GM23338 (cell line): Measurements from ENCODE around the gene SCG2. TPM values are rescaled to one million over a fixed set of nuclear protein-coding genes. Genes with fewer than 3 reads are reported as not detected.

Experiments used
- ATAC-seq: fragments of 200-7000 bp; cut with Tn5 transposase; 3 replicates; pipeline ENCODE4 v1.9.1; 2020
- DNase-seq: peaks from one replicate; pipeline ENCODE4 v3.0.0-alpha.2; 2015; ENCODE audit warnings: low spot score
- H2AFZ ChIP-seq: fragments of 200-600 bp; sonication (generic); 2 replicates; pipeline ENCODE4 v1.8.0; 2016; ENCODE audit warnings: antibody characterized with exemption, mild to moderate bottlenecking, moderate library complexity
- H3F3A ChIP-seq: fragments of 200-600 bp; sonication (generic); replicated peaks from 2 replicates; pipeline ENCODE4 v1.8.0; 2017; ENCODE audit warnings: antibody characterized with exemption, mixed run types, low read depth
- H3K27ac ChIP-seq: fragments of 200-600 bp; sonication (generic); 2 replicates; pipeline ENCODE4 v1.6.1; 2016; ENCODE audit warnings: low read depth
- H3K27me3 ChIP-seq: fragments of 200-600 bp; sonication (generic); 2 replicates; pipeline ENCODE4 v1.8.0; 2016; ENCODE audit warnings: mild to moderate bottlenecking, mixed run types, moderate library complexity; ENCODE audit not compliant: insufficient read depth
- H3K36me3 ChIP-seq: fragments of 200-600 bp; sonication (generic); 2 replicates; pipeline ENCODE4 v1.8.0; 2016; ENCODE audit warnings: mild to moderate bottlenecking; ENCODE audit not compliant: insufficient read depth
- H3K4me1 ChIP-seq: fragments of 200-600 bp; sonication (generic); 2 replicates; pipeline ENCODE4 v1.8.0; 2016; ENCODE audit warnings: mild to moderate bottlenecking, moderate library complexity; ENCODE audit not compliant: insufficient read depth
- H3K4me2 ChIP-seq: fragments of 200-600 bp; sonication (generic); 2 replicates; pipeline ENCODE4 v1.7.1; 2017; ENCODE audit warnings: mixed run types
- H3K4me3 ChIP-seq: fragments of 200-600 bp; sonication (generic); 2 replicates; pipeline ENCODE4 v1.6.1; 2016; ENCODE audit warnings: mixed run types
- H3K79me2 ChIP-seq: fragments of 200-600 bp; sonication (generic); replicated peaks from 2 replicates; pipeline ENCODE4 v1.8.0; 2017; ENCODE audit warnings: mild to moderate bottlenecking; ENCODE audit not compliant: insufficient read depth
- H3K9me2 ChIP-seq: fragments of 200-600 bp; sonication (generic); 2 replicates; pipeline ENCODE4 v1.8.0; 2017; ENCODE audit not compliant: insufficient read depth
- H4K20me1 ChIP-seq: fragments of 200-600 bp; sonication (generic); replicated peaks from 2 replicates; pipeline ENCODE4 v1.8.0; 2017; ENCODE audit warnings: mild to moderate bottlenecking; ENCODE audit not compliant: insufficient read depth
- H3K27ac Mint-ChIP-seq: 2 replicates; pipeline ENCODE4 v1.8.0; 2020; ENCODE audit warnings: inconsistent platforms, mild to moderate bottlenecking, moderate library complexity, mixed read lengths
- H3K27me3 Mint-ChIP-seq: 3 replicates; pipeline ENCODE4 v1.8.0; 2022; ENCODE audit warnings: low read depth, mild to moderate bottlenecking, moderate library complexity, mixed read lengths, inconsistent platforms; ENCODE audit not compliant: insufficient read depth, poor library complexity
- H3K36me3 Mint-ChIP-seq: 3 replicates; pipeline ENCODE4 v1.8.0; 2021; ENCODE audit warnings: low read depth, mild to moderate bottlenecking, inconsistent platforms, moderate library complexity, mixed read lengths
- H3K4me1 Mint-ChIP-seq: 3 replicates; pipeline ENCODE4 v1.8.0; 2020; ENCODE audit warnings: mild to moderate bottlenecking, inconsistent platforms, mixed read lengths
- H3K4me3 Mint-ChIP-seq: 3 replicates; pipeline ENCODE4 v1.8.0; 2021; ENCODE audit warnings: moderate library complexity, mild to moderate bottlenecking, inconsistent platforms, mixed read lengths
- H3K9me3 Mint-ChIP-seq: 3 replicates; pipeline ENCODE4 v1.8.0; 2020; ENCODE audit warnings: moderate library complexity, mild to moderate bottlenecking, inconsistent platforms, mixed read lengths
- CREB1 ChIP-seq: fragments of 250-450 bp; sonication (Bioruptor Pico); IDR thresholded peaks from 2 replicates; pipeline ENCODE4 v1.5.0; 2020; ENCODE audit warnings: low read depth, mild to moderate bottlenecking, moderate library complexity
- EZH2 ChIP-seq: fragments of 200-600 bp; sonication (generic); IDR thresholded peaks from one replicate; pipeline ENCODE4 v1.8.0; 2017; ENCODE audit warnings: antibody characterized with exemption, mild to moderate bottlenecking, low read depth; ENCODE audit not compliant: unreplicated experiment
- EZH2phosphoT487 ChIP-seq: fragments of 200-600 bp; sonication (generic); IDR thresholded peaks from one replicate; pipeline ENCODE4 v1.8.1; 2018; ENCODE audit warnings: antibody characterized with exemption; ENCODE audit not compliant: unreplicated experiment
- JUNB ChIP-seq: IDR thresholded peaks from one replicate; pipeline ENCODE4 v1.6.1; 2016; ENCODE audit warnings: antibody characterized with exemption; ENCODE audit not compliant: unreplicated experiment
- NANOG ChIP-seq: IDR thresholded peaks from 2 replicates; pipeline ENCODE4 v1.6.1; 2016; ENCODE audit warnings: antibody characterized with exemption, borderline replicate concordance
- POLR2AphosphoS5 ChIP-seq: IDR thresholded peaks from 2 replicates; pipeline ENCODE4 v1.6.1; 2016; ENCODE audit warnings: antibody characterized with exemption, low read depth
- STAT1 ChIP-seq: IDR thresholded peaks from one replicate; pipeline ENCODE4 v1.6.1; 2016; ENCODE audit warnings: antibody characterized with exemption; ENCODE audit not compliant: unreplicated experiment
- ZNF114 ChIP-seq: fragments of 250-450 bp; sonication (Bioruptor Pico); IDR thresholded peaks from 2 replicates; pipeline ENCODE4 v1.5.0; 2020; ENCODE audit warnings: mild to moderate bottlenecking, moderate library complexity
- ZNF331 ChIP-seq: fragments of 250-450 bp; sonication (Bioruptor Pico); IDR thresholded peaks from 2 replicates; pipeline ENCODE4 v1.5.0; 2020; ENCODE audit warnings: low read depth, mild to moderate bottlenecking, moderate library complexity
- polyA plus RNA-seq: library from polyadenylated mRNA; unstranded; fragments of >200 nt; fragmentation: Nextera tagmentation; extraction: Ambion mirVana; gene quantifications from 2 replicates; pipeline ENCODE4 v1.2.1, GENCODE V29; 2016
- total RNA-seq: library from RNA; depleted of rRNA; stranded (reverse); fragments of >200 nt; shearing (Covaris generic); gene quantifications from 2 replicates; pipeline ENCODE4 v1.2.3, GENCODE V29; 2014
- TF ChIP-seq, protein P1 (sequence below): IDR thresholded peaks from 2 replicates; pipeline ENCODE4 v1.6.1; 2016; ENCODE audit warnings: antibody characterized with exemption
- TF ChIP-seq, protein P2 (sequence below): fragments of 250-450 bp; sonication (Bioruptor Pico); IDR thresholded peaks from 2 replicates; pipeline ENCODE4 v1.5.0; 2020; ENCODE audit warnings: mild to moderate bottlenecking, moderate library complexity
- TF ChIP-seq, protein P3 (sequence below), 2 experiments: fragments of 200-600 bp in 1 of 2; sonication (generic) in 1 of 2; conservative IDR thresholded peaks; 2 replicates each; pipeline versions ENCODE4 v1.5.1 to v1.6.1; 2016 to 2017; ENCODE audit warnings: antibody characterized with exemption in 2 of 2, low read depth in 2 of 2, mild to moderate bottlenecking in 2 of 2, moderate library complexity in 1 of 2
- TF ChIP-seq, protein P4 (sequence below): IDR thresholded peaks from one replicate; pipeline ENCODE4 v1.6.1; 2018; ENCODE audit warnings: antibody characterized with exemption; ENCODE audit not compliant: unreplicated experiment

Gene SCG2
- total and polyA plus RNA-seq, 2 experiments from 2014 or later = 0.18 to 0.31 TPM

DNA sequence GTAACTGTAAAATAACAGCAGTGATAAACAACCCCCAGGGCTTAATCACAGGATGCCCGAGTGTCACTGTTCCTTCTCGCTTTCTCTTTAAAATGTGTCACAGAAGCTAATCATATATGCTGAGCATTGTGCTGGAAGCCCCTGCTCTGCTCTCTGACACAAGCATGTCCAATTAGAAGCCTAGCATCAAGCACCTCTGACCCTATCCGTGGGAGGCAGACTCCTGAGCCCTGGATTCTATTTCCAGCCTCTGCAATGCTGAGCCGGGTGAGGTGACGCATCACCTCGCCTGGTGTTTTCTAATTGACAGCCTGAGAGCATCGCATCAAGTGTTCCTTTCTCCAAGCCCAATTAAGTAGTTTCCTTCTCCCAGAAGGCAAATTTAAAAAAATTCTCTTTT, 19.7 kb upstream of the SCG2 start:
- Mint-ChIP-seq H3K27ac (no peak overlapping the region), H3K4me1 (peaks cover 33% of the 10 kb centered on the region), H3K27me3 (peaks cover 64% of the 10 kb centered on the region), H3K9me3 (no peaks in the 10 kb centered on the region), H3K36me3 (no peaks in the 10 kb centered on the region), H3K4me3 (no peak overlapping the region)
- H3K4me1 ChIP-seq = peaks cover 12% of the 10 kb centered on the region; the same call in 1 of the 2 replicates
- DNase-seq (no peak), ATAC-seq (no peak)
- H3K9me2 ChIP-seq = no peaks in the 10 kb centered on the region
- no peaks in the 10 kb centered on the region; the same call in 1 of the 2 replicates for H3F3A ChIP-seq
- no peaks in the 10 kb centered on the region for H3K79me2 ChIP-seq
- no peak overlapping the region for H3K4me2 ChIP-seq
- no peak overlapping the region for H2AFZ ChIP-seq
- TF ChIP-seq NANOG (no peak), ZNF114 (CRISPR knock-in tag) (no peak), CREB1 (no peak), POLR2AphosphoS5 (no peak), STAT1 (no peak), ZNF331 (CRISPR knock-in tag) (no peak), EZH2 (no peak), EZH2phosphoT487 (no peak), JUNB (no peak)
- TF ChIP-seq, protein P1, sequence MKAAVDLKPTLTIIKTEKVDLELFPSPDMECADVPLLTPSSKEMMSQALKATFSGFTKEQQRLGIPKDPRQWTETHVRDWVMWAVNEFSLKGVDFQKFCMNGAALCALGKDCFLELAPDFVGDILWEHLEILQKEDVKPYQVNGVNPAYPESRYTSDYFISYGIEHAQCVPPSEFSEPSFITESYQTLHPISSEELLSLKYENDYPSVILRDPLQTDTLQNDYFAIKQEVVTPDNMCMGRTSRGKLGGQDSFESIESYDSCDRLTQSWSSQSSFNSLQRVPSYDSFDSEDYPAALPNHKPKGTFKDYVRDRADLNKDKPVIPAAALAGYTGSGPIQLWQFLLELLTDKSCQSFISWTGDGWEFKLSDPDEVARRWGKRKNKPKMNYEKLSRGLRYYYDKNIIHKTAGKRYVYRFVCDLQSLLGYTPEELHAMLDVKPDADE = no peak
- TF ChIP-seq, protein P2, sequence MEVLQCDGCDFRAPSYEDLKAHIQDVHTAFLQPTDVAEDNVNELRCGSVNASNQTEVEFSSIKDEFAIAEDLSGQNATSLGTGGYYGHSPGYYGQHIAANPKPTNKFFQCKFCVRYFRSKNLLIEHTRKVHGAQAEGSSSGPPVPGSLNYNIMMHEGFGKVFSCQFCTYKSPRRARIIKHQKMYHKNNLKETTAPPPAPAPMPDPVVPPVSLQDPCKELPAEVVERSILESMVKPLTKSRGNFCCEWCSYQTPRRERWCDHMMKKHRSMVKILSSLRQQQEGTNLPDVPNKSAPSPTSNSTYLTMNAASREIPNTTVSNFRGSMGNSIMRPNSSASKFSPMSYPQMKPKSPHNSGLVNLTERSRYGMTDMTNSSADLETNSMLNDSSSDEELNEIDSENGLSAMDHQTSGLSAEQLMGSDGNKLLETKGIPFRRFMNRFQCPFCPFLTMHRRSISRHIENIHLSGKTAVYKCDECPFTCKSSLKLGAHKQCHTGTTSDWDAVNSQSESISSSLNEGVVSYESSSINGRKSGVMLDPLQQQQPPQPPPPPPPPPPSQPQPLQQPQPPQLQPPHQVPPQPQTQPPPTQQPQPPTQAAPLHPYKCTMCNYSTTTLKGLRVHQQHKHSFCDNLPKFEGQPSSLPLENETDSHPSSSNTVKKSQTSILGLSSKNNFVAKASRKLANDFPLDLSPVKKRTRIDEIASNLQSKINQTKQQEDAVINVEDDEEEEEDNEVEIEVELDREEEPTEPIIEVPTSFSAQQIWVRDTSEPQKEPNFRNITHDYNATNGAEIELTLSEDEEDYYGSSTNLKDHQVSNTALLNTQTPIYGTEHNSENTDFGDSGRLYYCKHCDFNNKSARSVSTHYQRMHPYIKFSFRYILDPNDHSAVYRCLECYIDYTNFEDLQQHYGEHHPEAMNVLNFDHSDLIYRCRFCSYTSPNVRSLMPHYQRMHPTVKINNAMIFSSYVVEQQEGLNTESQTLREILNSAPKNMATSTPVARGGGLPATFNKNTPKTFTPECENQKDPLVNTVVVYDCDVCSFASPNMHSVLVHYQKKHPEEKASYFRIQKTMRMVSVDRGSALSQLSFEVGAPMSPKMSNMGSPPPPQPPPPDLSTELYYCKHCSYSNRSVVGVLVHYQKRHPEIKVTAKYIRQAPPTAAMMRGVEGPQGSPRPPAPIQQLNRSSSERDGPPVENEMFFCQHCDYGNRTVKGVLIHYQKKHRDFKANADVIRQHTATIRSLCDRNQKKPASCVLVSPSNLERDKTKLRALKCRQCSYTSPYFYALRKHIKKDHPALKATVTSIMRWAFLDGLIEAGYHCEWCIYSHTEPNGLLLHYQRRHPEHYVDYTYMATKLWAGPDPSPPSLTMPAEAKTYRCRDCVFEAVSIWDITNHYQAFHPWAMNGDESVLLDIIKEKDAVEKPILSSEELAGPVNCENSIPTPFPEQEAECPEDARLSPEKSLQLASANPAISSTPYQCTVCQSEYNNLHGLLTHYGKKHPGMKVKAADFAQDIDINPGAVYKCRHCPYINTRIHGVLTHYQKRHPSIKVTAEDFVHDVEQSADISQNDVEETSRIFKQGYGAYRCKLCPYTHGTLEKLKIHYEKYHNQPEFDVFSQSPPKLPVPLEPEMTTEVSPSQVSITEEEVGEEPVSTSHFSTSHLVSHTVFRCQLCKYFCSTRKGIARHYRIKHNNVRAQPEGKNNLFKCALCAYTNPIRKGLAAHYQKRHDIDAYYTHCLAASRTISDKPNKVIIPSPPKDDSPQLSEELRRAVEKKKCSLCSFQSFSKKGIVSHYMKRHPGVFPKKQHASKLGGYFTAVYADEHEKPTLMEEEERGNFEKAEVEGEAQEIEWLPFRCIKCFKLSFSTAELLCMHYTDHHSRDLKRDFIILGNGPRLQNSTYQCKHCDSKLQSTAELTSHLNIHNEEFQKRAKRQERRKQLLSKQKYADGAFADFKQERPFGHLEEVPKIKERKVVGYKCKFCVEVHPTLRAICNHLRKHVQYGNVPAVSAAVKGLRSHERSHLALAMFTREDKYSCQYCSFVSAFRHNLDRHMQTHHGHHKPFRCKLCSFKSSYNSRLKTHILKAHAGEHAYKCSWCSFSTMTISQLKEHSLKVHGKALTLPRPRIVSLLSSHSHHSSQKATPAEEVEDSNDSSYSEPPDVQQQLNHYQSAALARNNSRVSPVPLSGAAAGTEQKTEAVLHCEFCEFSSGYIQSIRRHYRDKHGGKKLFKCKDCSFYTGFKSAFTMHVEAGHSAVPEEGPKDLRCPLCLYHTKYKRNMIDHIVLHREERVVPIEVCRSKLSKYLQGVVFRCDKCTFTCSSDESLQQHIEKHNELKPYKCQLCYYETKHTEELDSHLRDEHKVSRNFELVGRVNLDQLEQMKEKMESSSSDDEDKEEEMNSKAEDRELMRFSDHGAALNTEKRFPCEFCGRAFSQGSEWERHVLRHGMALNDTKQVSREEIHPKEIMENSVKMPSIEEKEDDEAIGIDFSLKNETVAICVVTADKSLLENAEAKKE (CRISPR knock-in tag) = no peak
- TF ChIP-seq, protein P3, sequence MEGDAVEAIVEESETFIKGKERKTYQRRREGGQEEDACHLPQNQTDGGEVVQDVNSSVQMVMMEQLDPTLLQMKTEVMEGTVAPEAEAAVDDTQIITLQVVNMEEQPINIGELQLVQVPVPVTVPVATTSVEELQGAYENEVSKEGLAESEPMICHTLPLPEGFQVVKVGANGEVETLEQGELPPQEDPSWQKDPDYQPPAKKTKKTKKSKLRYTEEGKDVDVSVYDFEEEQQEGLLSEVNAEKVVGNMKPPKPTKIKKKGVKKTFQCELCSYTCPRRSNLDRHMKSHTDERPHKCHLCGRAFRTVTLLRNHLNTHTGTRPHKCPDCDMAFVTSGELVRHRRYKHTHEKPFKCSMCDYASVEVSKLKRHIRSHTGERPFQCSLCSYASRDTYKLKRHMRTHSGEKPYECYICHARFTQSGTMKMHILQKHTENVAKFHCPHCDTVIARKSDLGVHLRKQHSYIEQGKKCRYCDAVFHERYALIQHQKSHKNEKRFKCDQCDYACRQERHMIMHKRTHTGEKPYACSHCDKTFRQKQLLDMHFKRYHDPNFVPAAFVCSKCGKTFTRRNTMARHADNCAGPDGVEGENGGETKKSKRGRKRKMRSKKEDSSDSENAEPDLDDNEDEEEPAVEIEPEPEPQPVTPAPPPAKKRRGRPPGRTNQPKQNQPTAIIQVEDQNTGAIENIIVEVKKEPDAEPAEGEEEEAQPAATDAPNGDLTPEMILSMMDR (conservative IDR thresholded peaks at IDR 0.05; ENCODE audit: low read depth in 2 of 2) = no peak
- TF ChIP-seq, protein P4, sequence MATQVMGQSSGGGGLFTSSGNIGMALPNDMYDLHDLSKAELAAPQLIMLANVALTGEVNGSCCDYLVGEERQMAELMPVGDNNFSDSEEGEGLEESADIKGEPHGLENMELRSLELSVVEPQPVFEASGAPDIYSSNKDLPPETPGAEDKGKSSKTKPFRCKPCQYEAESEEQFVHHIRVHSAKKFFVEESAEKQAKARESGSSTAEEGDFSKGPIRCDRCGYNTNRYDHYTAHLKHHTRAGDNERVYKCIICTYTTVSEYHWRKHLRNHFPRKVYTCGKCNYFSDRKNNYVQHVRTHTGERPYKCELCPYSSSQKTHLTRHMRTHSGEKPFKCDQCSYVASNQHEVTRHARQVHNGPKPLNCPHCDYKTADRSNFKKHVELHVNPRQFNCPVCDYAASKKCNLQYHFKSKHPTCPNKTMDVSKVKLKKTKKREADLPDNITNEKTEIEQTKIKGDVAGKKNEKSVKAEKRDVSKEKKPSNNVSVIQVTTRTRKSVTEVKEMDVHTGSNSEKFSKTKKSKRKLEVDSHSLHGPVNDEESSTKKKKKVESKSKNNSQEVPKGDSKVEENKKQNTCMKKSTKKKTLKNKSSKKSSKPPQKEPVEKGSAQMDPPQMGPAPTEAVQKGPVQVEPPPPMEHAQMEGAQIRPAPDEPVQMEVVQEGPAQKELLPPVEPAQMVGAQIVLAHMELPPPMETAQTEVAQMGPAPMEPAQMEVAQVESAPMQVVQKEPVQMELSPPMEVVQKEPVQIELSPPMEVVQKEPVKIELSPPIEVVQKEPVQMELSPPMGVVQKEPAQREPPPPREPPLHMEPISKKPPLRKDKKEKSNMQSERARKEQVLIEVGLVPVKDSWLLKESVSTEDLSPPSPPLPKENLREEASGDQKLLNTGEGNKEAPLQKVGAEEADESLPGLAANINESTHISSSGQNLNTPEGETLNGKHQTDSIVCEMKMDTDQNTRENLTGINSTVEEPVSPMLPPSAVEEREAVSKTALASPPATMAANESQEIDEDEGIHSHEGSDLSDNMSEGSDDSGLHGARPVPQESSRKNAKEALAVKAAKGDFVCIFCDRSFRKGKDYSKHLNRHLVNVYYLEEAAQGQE = no peak
- peaks cover 95% of the 10 kb centered on the region for H3K27me3 ChIP-seq
- no peak overlapping the region for H3K4me3 ChIP-seq
- no peaks in the 10 kb centered on the region for H3K36me3 ChIP-seq
- no peak overlapping the region for H3K27ac ChIP-seq
- peaks cover 21% of the 10 kb centered on the region for H4K20me1 ChIP-seq
